HepG2 (cell line): ENCODE data around the gene SAA1. TPM values are rescaled to one million over a fixed set of nuclear protein-coding genes. Genes with fewer than 3 reads are reported as not detected.

ENCODE experiments used
- ATAD3A ChIP-seq: sonication (generic); formaldehyde crosslinking; IDR thresholded peaks from 2 replicates; pipeline ENCODE4 v1.4.0; 2020; ENCODE audit warnings: missing genetic modification reagents
- GATAD2A ChIP-seq: IDR thresholded peaks from 2 replicates; pipeline ENCODE4 v1.6.1; 2016
- KDM4B ChIP-seq: sonication (generic); formaldehyde crosslinking; IDR thresholded peaks from 2 replicates; pipeline ENCODE4 v1.4.0; 2020; ENCODE audit warnings: missing genetic modification reagents
- MAF1 ChIP-seq: sonication (generic); formaldehyde crosslinking; IDR thresholded peaks from 2 replicates; pipeline ENCODE4 v1.5.0; 2020; ENCODE audit warnings: missing genetic modification reagents, borderline replicate concordance
- PHF8 ChIP-seq: sonication (generic); formaldehyde crosslinking; IDR thresholded peaks from 2 replicates; pipeline ENCODE4 v1.5.0; 2020; ENCODE audit warnings: missing genetic modification reagents
- PPARG ChIP-seq: conservative IDR thresholded peaks from 2 replicates; pipeline ENCODE4 v1.6.1; 2016; ENCODE audit warnings: missing biosample characterization, missing genetic modification reagents
- RFX5 ChIP-seq: IDR thresholded peaks from 2 replicates; pipeline ENCODE4 v1.6.1; 2011; ENCODE audit warnings: low read depth, low read length, improper control_type of control experiment
- SMAD3 ChIP-seq: sonication (generic); formaldehyde crosslinking; IDR thresholded peaks from 2 replicates; pipeline ENCODE4 v1.4.0; 2020; ENCODE audit warnings: missing genetic modification reagents
- SOX13 ChIP-seq, 3 experiments: fragments of 450-650 bp in 1 of 3; sonication (generic) in 1 of 3; formaldehyde crosslinking in 1 of 3; IDR thresholded peaks in 2 of 3; conservative IDR thresholded peaks in 1 of 3; 2 replicates each; pipeline versions ENCODE4 v1.5.0 to v1.6.1; 2016 to 2020; ENCODE audit warnings: antibody characterized with exemption in 1 of 3, mild to moderate bottlenecking in 1 of 3, missing compliant biosample characterization in 1 of 3, missing genetic modification reagents in 1 of 3, moderate library complexity in 1 of 3
- SP140L ChIP-seq: sonication (generic); formaldehyde crosslinking; IDR thresholded peaks from 2 replicates; pipeline ENCODE4 v1.4.0; 2020; ENCODE audit warnings: missing genetic modification reagents, borderline replicate concordance
- SYNCRIP ChIP-seq: fragments of 200-400 bp; formaldehyde crosslinking; IDR thresholded peaks from 2 replicates; pipeline ENCODE4 v1.6.1; 2018; ENCODE audit warnings: mild to moderate bottlenecking, low read depth, low read length; ENCODE audit not compliant: insufficient read depth
- TSC22D2 ChIP-seq: sonication (generic); formaldehyde crosslinking; IDR thresholded peaks from 2 replicates; pipeline ENCODE4 v1.5.1; 2020; ENCODE audit warnings: missing genetic modification reagents, mild to moderate bottlenecking, borderline replicate concordance
- ZBTB1 ChIP-seq: sonication (generic); formaldehyde crosslinking; IDR thresholded peaks from 2 replicates; pipeline ENCODE4 v1.4.0; 2020; ENCODE audit warnings: missing genetic modification reagents, borderline replicate concordance
- ZNF552 ChIP-seq: sonication (generic); formaldehyde crosslinking; IDR thresholded peaks from 2 replicates; pipeline ENCODE4 v1.9.0; 2022; ENCODE audit warnings: missing genetic modification reagents, mild to moderate bottlenecking, borderline replicate concordance
- ZNF710 ChIP-seq: sonication (generic); formaldehyde crosslinking; IDR thresholded peaks from 2 replicates; pipeline ENCODE4 v1.5.0; 2020; ENCODE audit warnings: mild to moderate bottlenecking, missing genetic modification reagents, borderline replicate concordance
- polyA plus RNA-seq, 8 experiments: library from polyadenylated mRNA; depleted of rRNA in 3 of 8; stranded (reverse) in 7 of 8; unstranded in 1 of 8; fragments of >200 nt; fragmentation: Illumina TruSeq in 4 of 8; extraction: Trizol in 4 of 8; gene quantifications; 2 replicates each; pipeline versions ENCODE4 v1.2.1 to v1.2.3, GENCODE V29; 2011 to 2016; ENCODE audit warnings: low read depth in 4 of 8, missing spikeins in 1 of 8, mixed read lengths in 1 of 8; ENCODE audit not compliant: insufficient read depth in 1 of 8
- total RNA-seq, 5 experiments: library from RNA; depleted of rRNA; stranded (reverse); fragments of >200 nt; fragmentation: Illumina TruSeq; extraction: Trizol; gene quantifications; 2 replicates each; pipeline ENCODE4 v1.2.3, GENCODE V29; 2016; ENCODE audit warnings: low read depth in 1 of 5
- TF ChIP-seq, protein P1 (sequence below): IDR thresholded peaks from 2 replicates; pipeline ENCODE4 v1.6.1; 2012; ENCODE audit warnings: low read depth, low read length, improper control_type of control experiment
- TF ChIP-seq, protein P2 (sequence below): sonication (generic); formaldehyde crosslinking; IDR thresholded peaks from 2 replicates; pipeline ENCODE4 v1.9.0; 2021; ENCODE audit warnings: missing genetic modification reagents, mild to moderate bottlenecking, borderline replicate concordance
- TF ChIP-seq, protein P3 (sequence below): sonication (generic); formaldehyde crosslinking; IDR thresholded peaks from 2 replicates; pipeline ENCODE4 v1.4.0; 2020; ENCODE audit warnings: missing genetic modification reagents
- TF ChIP-seq, protein P4 (sequence below): sonication (generic); formaldehyde crosslinking; IDR thresholded peaks from 2 replicates; pipeline ENCODE4 v1.8.0; 2022; ENCODE audit warnings: mild to moderate bottlenecking, missing genetic modification reagents, moderate library complexity
- TF ChIP-seq, protein P5 (sequence below): sonication (generic); formaldehyde crosslinking; conservative IDR thresholded peaks from 2 replicates; pipeline ENCODE4 v1.8.1; 2023; ENCODE audit warnings: missing genetic modification reagents

Gene SAA1
- total and polyA plus RNA-seq, 2 of the 13 experiments (the other 11 are each of a cell fraction or from before 2014, with no cell fraction given) = not detected

DNA sequence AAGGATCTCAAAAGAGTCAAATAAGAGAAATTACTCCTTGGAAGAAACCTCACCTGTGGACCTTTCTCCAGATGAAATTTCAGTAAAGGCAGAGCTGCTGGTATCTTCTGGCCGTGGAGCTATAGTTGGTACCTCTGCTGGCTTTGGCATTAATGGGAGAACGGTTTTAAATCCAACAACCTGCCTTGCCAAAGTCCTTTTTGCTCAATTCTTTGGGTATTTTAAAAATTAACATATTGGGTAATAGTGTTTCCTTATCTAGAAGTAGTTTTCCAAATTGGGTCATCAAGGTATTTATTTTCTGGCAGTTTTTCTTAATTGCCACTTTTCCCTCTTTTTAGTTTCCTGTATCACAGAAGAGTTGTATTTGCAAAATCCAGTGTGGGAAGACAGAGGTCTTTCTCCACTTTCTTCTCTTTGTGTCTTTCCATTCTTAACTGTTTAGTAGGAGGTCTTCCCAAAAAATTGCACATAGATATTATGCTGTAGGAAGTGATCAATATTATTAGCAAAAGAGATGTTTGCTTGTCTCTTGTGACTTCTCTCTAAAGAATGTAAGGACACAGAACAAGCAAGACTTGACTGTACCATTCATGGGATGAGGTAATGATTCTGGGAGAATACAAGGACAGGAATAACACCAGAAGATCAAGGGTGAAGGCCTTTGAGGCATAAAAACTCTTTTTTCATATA lies 29.3 kb upstream of the SAA1 start, which contains the start of gene SAA4 (continued):
- TF ChIP-seq ZBTB1 (no peak), SOX13 (IDR thresholded peaks at IDR 0.05) (no peak), SOX13 (CRISPR knock-in tag; conservative IDR thresholded peaks at IDR 0.05 in 1 of 2, IDR thresholded peaks at IDR 0.05 in 1 of 2) (peak in 1 of 2 experiments; percentile 73; a peak in 2 of 4 replicates), SYNCRIP (no peak), ATAD3A (CRISPR knock-in tag) (no peak), RFX5 (no peak), PHF8 (CRISPR knock-in tag) (no peak; the same call in 1 of the 2 replicates), SMAD3 (peak; percentile 47; the same call in 1 of the 2 replicates), KDM4B (CRISPR knock-in tag) (no peak), TSC22D2 (CRISPR knock-in tag) (no peak), ZNF552 (no peak), PPARG (CRISPR knock-in tag) (peak; percentile 64), SP140L (CRISPR knock-in tag) (peak; percentile 64; the same call in 1 of the 2 replicates), ZNF710 (0 out of 2 replicates have a peak, but pooled peaks have one; percentile 25), GATAD2A (CRISPR knock-in tag) (peak; percentile 92), MAF1 (CRISPR knock-in tag) (no peak)
- TF ChIP-seq, protein P1, sequence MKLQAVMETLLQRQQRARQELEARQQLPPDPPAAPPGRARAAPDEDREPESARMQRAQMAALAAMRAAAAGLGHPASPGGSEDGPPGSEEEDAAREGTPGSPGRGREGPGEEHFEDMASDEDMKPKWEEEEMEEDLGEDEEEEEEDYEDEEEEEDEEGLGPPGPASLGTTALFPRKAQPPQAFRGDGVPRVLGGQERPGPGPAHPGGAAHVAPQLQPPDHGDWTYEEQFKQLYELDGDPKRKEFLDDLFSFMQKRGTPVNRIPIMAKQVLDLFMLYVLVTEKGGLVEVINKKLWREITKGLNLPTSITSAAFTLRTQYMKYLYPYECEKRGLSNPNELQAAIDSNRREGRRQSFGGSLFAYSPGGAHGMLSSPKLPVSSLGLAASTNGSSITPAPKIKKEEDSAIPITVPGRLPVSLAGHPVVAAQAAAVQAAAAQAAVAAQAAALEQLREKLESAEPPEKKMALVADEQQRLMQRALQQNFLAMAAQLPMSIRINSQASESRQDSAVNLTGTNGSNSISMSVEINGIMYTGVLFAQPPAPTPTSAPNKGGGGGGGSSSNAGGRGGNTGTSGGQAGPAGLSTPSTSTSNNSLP = 0 out of 2 replicates have a peak, but pooled peaks have one; percentile 11
- TF ChIP-seq, protein P2, sequence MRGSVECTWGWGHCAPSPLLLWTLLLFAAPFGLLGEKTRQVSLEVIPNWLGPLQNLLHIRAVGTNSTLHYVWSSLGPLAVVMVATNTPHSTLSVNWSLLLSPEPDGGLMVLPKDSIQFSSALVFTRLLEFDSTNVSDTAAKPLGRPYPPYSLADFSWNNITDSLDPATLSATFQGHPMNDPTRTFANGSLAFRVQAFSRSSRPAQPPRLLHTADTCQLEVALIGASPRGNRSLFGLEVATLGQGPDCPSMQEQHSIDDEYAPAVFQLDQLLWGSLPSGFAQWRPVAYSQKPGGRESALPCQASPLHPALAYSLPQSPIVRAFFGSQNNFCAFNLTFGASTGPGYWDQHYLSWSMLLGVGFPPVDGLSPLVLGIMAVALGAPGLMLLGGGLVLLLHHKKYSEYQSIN (CRISPR knock-in tag) = no peak
- TF ChIP-seq, protein P3, sequence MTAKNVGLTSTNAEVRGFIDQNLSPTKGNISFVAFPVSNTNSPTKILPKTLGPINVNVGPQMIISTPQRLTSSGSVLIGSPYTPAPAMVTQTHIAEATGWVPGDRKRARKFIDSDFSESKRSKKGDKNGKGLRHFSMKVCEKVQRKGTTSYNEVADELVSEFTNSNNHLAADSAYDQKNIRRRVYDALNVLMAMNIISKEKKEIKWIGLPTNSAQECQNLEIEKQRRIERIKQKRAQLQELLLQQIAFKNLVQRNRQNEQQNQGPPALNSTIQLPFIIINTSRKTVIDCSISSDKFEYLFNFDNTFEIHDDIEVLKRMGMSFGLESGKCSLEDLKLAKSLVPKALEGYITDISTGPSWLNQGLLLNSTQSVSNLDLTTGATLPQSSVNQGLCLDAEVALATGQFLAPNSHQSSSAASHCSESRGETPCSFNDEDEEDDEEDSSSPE (CRISPR knock-in tag) = 0 out of 2 replicates have a peak, but pooled peaks have one; percentile 24
- TF ChIP-seq, protein P4, sequence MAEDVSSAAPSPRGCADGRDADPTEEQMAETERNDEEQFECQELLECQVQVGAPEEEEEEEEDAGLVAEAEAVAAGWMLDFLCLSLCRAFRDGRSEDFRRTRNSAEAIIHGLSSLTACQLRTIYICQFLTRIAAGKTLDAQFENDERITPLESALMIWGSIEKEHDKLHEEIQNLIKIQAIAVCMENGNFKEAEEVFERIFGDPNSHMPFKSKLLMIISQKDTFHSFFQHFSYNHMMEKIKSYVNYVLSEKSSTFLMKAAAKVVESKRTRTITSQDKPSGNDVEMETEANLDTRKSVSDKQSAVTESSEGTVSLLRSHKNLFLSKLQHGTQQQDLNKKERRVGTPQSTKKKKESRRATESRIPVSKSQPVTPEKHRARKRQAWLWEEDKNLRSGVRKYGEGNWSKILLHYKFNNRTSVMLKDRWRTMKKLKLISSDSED (CRISPR knock-in tag) = no peak
- TF ChIP-seq, protein P5, sequence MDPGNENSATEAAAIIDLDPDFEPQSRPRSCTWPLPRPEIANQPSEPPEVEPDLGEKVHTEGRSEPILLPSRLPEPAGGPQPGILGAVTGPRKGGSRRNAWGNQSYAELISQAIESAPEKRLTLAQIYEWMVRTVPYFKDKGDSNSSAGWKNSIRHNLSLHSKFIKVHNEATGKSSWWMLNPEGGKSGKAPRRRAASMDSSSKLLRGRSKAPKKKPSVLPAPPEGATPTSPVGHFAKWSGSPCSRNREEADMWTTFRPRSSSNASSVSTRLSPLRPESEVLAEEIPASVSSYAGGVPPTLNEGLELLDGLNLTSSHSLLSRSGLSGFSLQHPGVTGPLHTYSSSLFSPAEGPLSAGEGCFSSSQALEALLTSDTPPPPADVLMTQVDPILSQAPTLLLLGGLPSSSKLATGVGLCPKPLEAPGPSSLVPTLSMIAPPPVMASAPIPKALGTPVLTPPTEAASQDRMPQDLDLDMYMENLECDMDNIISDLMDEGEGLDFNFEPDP (CRISPR knock-in tag) = no peak
